AG08395 (cell line): ENCODE measurements around the gene NETO1.

Source experiments
- DNase-seq: peaks from one replicate; pipeline ENCODE4 v3.0.0; 2012; ENCODE audit warnings: mixed read lengths, low spot score

NETO1 gene

DNA sequence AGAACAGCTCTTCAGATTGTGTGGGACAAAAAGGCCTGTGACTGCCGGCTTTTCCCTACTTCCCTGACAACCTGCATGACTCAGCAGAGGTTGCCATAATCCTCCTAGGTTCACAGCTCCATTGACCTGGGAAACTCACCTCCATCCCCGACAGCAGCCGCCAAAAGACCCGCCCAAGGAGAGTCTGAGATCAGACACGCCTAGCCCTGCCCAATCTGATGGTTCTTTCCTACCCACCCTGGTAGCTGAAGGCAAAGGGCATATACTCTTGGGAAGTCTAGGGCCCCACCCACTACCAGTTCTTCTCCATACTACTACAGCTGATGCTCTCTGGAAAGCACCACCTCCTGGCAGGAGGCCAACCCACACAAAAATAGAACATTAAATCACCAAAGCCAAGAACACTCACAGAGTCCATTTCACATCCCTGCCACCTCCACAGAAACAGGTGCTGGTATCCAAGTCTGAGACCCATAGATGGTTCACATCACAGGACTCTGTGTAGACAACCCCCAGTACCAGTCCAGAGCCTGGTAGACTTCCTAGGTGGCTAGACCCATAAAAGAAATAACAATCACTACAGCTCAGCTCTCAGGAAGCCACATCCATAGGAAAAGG is 140.6 kb downstream of the NETO1 start:
- DNase-seq: no peak

- no peak for DNase-seq
Measured at GRCh38 chr18:72726201-72726600, 141.6 kb downstream of the NETO1 start.

DNA sequence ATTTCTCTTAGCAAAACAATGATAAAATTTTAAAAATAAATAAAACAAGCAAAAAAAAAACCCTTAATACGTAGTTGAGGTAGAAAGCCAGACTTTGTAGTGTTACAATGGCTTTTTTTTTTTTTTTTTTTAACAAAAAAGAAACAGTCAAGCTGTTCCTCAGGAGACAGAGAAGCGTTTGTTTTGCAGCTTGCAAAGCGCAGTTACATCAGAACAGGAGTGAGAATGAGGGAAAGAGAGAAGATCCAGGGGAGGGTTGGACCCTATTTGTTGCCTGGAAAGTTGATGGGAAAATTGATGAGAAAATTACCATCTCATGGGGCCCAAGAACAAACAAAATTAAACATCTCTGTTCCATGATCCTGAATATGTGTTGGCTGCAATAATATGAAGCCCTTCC is 146.5 kb downstream of the NETO1 start:
- DNase-seq: no peak

DNA sequence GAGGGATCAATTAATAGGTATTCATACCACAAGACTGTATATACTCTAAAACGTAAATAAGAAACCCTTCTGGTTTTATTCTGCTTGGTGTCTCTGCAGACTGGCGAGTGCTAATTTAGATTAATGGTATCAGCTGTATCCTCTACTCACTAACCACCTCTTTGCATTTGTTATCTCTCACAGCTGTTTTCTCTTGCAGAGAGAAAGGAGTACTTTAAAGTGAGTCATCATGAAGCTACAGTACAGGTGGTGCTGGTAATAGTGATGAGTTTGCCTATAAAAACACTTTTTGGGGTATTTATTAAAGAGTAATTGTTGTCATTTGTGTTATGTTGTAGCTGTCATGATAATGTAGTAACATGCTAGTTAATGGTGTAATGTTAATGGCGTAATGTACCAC is 147.7 kb downstream of the NETO1 start:
- DNase-seq: no peak

GRCh38 chr18:72704202-72704601 is 163.6 kb downstream of the NETO1 start:
- no peak for DNase-seq

DNA sequence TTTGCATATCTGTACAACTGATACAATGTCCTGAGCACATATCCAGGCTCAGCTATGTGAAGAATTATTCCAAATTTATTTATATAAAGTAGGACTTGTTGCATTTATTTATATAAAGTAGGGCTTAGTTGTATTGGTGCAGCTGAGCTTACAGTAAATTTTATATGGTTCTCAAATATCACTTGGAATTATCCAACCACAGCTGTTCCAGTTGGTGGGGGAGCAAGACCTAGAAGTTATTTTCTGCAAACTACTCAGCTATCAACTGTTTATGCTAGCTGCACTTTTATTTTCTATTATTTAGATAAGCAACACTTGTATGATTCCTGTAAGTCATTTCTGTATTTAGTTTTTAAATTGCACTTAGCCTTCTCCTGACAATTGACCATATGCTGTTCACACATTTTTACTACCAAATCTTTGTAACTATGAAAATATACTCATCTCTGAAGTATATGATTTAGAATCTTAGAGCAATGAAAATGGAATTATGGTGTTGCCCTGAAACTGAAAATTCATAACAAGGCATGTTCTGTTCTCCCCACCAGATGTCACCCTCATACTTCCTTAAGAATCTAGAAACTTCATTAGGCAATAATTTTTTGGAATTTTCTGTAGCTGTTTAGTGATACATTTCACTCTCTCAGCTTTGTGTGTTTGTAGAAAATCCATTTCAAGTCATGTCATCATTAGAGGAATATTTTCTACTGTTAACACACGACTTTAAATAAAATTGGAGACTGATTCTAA is 166.7 kb downstream of the NETO1 start:
- DNase-seq: no peak

DNA sequence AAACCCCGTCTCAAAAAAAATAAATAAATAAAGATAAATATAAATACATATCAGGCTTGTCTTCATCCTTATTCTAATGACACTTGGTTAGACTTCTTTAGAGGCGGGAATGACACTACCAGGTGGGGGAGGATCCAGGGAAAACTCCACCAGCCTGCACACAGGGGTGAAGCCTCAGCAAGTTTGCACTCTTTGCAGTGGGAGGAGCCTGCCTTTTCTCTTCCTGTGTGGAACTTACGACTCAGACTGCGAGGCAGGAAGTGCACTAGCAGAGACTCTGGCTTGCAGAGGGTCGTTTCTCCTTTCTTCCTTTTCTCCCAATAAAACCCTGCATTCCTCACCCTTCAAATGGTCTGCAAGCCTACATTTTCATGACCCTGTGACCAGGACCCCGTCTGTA is 170.1 kb downstream of the NETO1 start:
- DNase-seq: no peak

- DNase-seq: no peak
Measured at GRCh38 chr18:72692595-72692994, 175.2 kb downstream of the NETO1 start.
